Transverse colon (tissue), 4 donors: ENCODE measurements around the gene TRMT44. TPM values are rescaled to one million over a fixed set of nuclear protein-coding genes. Genes with fewer than 3 reads are reported as not detected.

Source experiments
- DNase-seq: peaks from one replicate; pipeline ENCODE4 v3.0.0-alpha.2; 2019
- H3K27ac ChIP-seq, 4 donors: fragments of 200-600 bp; sonication (generic); 2 replicates each; pipeline ENCODE4 v1.5.1; 2016 to 2018; ENCODE audit warnings: inconsistent platforms in 4 of 4
- H3K27me3 ChIP-seq: fragments of 200-600 bp; sonication (generic); 2 replicates; pipeline ENCODE4 v1.5.1; 2017; ENCODE audit warnings: inconsistent platforms
- H3K36me3 ChIP-seq, 4 donors: fragments of 200-600 bp; sonication (generic); 2 replicates each; pipeline ENCODE4 v1.5.1; 2017 to 2019; ENCODE audit warnings: inconsistent platforms in 4 of 4
- H3K4me1 ChIP-seq, 4 donors: fragments of 200-600 bp; sonication (generic); 2 replicates each; pipeline ENCODE4 v1.5.1; 2017 to 2020; ENCODE audit warnings: inconsistent platforms in 4 of 4
- H3K4me3 ChIP-seq, 4 donors: fragments of 200-600 bp; sonication (generic); 1 replicate in 1 of 4; 2 replicates in 3 of 4; pipeline versions ENCODE4 v1.5.1 to v1.6.1; 2017 to 2019; ENCODE audit warnings: inconsistent platforms in 4 of 4
- H3K9me3 ChIP-seq, 2 donors: fragments of 200-600 bp; sonication (generic); 2 replicates each; pipeline ENCODE4 v1.5.1; 2017 to 2019; ENCODE audit warnings: inconsistent platforms in 2 of 2
- EP300 ChIP-seq: sonication (generic); formaldehyde crosslinking; IDR thresholded peaks from one replicate; pipeline ENCODE4 v1.6.1; 2017; ENCODE audit warnings: antibody characterized with exemption, low read depth
- POLR2A ChIP-seq: fragments of 450-650 bp; IDR thresholded peaks from one replicate; pipeline ENCODE4 v1.6.1; 2016; ENCODE audit warnings: antibody characterized with exemption, mild to moderate bottlenecking, moderate library complexity
- POLR2AphosphoS5 ChIP-seq, 3 donors: sonication (generic); formaldehyde crosslinking; IDR thresholded peaks; one replicate each; pipeline ENCODE4 v1.6.1; 2016; ENCODE audit warnings: antibody characterized with exemption in 3 of 3
- WGBS, 2 donors: methylation state at CpG; one replicate each; pipeline ENCODE4 v1.1.5; 2018; ENCODE audit warnings: low coverage in 1 of 2; 5-methylcytosine and 5-hydroxymethylcytosine counted together
- in situ Hi-C, 4 donors: fragments of 200-750 bp; cut with MboI; loops; one replicate each; pipeline versions ENCODE4 v1.15.0 to v1.15.1; 2017; ENCODE audit warnings: low sequenced_read_pairs in 3 of 4, low pct_ligation_motif_present in 1 of 4, low pct_unique_long_range_greater_than_20kb in 1 of 4
- intact Hi-C: fragments of 100-400 bp; cut with DNase I; formaldehyde crosslinking; loops from one replicate; pipeline ENCODE4 v1.15.1; 2023; ENCODE audit warnings: low total_unique reads
- total RNA-seq, 4 donors: library from RNA; depleted of rRNA; stranded (reverse); fragments of >200 nt; gene quantifications; one replicate each; pipeline ENCODE4 v1.1.0, GENCODE V29; 2016
- TF ChIP-seq, protein P1 (sequence below), 5 experiments: fragments of 200-600 bp in 3 of 5; fragments of 450-650 bp in 2 of 5; sonication (generic) in 3 of 5; IDR thresholded peaks; 1 replicate in 2 of 5; 2 replicates in 3 of 5; pipeline ENCODE4 v1.5.1; 2016 to 2017; ENCODE audit warnings: antibody characterized with exemption in 5 of 5, inconsistent platforms in 3 of 5, mild to moderate bottlenecking in 2 of 5, moderate library complexity in 1 of 5

TRMT44 gene
- total RNA-seq, 4 donors from 2014 or later, result 19.1 to 190 (median 29.7) TPM

DNA sequence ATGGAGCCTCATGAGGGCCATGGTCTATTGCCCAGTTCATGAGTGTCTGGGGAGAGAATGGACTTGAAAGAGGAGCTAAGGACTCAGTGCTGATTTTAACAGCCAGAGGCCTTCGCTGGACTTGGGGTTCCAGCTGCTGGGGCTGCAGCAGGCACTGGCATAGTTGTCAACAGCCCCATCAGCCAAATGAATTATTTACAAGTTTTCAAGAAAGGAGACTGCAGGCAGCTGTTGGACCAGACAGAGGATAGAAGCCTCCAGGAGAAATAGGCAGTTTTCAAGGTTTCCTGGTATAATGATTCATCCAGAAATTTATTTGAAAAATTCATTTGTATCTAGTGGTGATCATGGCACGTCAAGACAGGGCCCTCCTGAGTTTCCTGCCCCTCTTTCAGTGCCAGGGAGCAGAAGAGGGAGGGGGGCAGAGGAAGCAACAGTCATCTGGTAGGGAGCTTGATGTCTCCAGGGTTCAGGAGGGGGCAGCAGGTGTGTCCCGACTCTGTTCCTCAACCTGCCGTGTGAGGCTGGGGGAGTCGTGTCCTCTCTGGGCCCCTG, 76.5 kb downstream of the TRMT44 start:
- H3K4me1 ChIP-seq, result no peaks in the 10 kb centered on the region
- no peak for TF ChIP-seq EP300
- no peak for TF ChIP-seq POLR2AphosphoS5 (IDR thresholded peaks at IDR 0.05)
- TF ChIP-seq, protein P1, sequence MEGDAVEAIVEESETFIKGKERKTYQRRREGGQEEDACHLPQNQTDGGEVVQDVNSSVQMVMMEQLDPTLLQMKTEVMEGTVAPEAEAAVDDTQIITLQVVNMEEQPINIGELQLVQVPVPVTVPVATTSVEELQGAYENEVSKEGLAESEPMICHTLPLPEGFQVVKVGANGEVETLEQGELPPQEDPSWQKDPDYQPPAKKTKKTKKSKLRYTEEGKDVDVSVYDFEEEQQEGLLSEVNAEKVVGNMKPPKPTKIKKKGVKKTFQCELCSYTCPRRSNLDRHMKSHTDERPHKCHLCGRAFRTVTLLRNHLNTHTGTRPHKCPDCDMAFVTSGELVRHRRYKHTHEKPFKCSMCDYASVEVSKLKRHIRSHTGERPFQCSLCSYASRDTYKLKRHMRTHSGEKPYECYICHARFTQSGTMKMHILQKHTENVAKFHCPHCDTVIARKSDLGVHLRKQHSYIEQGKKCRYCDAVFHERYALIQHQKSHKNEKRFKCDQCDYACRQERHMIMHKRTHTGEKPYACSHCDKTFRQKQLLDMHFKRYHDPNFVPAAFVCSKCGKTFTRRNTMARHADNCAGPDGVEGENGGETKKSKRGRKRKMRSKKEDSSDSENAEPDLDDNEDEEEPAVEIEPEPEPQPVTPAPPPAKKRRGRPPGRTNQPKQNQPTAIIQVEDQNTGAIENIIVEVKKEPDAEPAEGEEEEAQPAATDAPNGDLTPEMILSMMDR (IDR thresholded peaks at IDR 0.05), result no peak
- TF ChIP-seq POLR2A, result no peak
- intact Hi-C loops, result no loop called here

DNA sequence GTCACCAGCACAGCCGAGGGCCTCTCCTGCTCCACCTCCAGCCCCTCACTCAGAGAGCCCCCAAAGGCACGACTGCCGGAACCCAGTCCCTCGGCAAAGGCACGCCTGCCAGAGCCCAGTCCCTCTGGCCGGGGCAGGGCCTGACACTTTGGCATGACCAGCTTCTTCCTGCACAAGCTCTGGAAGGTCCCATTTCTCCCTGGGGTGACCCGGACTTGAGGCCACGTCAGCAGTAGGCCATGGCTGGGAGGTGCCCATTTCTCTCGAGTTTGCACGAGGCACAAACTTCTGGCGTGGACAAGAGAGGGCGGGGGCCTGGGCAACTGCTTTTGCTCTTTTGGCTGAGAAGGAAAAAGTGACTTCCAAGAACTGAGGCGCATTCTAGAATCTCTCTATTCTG, 77.4 kb downstream of the TRMT44 start:
- TF ChIP-seq POLR2AphosphoS5 (IDR thresholded peaks at IDR 0.05) (no peak), POLR2A (no peak), EP300 (no peak)
- TF ChIP-seq, protein P1 (IDR thresholded peaks at IDR 0.05), result no peak
- Histone ChIP-seq H3K9me3 (peaks cover 0 to 2% of the 10 kb centered on the region in 2 donors), H3K27me3 (no peaks in the 10 kb centered on the region), H3K4me3 (no peak overlapping the region), H3K27ac (no peak overlapping the region), H3K36me3 (no peaks in the 10 kb centered on the region), H3K4me1 (no peaks in the 10 kb centered on the region)
- intact Hi-C loops (no loop called here), in situ Hi-C loops (no loop called here)
- WGBS, 2 donors, result 75% methylated on average over 12 of the region's 13 CpGs; no CpG with 5 or more reads in 1 of the 2 donors
- no peak for DNase-seq

More for the DNA sequence above, 76.5 kb downstream of the TRMT44 start:
- WGBS, 2 donors, result 40 to 79% methylated on average over 2 to 5 of the region's 5 CpGs
- no peak overlapping the region for H3K4me3 ChIP-seq
- peaks cover 0 to 2% of the 10 kb centered on the region in 2 donors for H3K9me3 ChIP-seq
- in situ Hi-C loops, result no loop called here
- DNase-seq, result no peak
- H3K27ac ChIP-seq, result no peak overlapping the region
- H3K36me3 ChIP-seq, result no peaks in the 10 kb centered on the region
- H3K27me3 ChIP-seq, result no peaks in the 10 kb centered on the region

DNA sequence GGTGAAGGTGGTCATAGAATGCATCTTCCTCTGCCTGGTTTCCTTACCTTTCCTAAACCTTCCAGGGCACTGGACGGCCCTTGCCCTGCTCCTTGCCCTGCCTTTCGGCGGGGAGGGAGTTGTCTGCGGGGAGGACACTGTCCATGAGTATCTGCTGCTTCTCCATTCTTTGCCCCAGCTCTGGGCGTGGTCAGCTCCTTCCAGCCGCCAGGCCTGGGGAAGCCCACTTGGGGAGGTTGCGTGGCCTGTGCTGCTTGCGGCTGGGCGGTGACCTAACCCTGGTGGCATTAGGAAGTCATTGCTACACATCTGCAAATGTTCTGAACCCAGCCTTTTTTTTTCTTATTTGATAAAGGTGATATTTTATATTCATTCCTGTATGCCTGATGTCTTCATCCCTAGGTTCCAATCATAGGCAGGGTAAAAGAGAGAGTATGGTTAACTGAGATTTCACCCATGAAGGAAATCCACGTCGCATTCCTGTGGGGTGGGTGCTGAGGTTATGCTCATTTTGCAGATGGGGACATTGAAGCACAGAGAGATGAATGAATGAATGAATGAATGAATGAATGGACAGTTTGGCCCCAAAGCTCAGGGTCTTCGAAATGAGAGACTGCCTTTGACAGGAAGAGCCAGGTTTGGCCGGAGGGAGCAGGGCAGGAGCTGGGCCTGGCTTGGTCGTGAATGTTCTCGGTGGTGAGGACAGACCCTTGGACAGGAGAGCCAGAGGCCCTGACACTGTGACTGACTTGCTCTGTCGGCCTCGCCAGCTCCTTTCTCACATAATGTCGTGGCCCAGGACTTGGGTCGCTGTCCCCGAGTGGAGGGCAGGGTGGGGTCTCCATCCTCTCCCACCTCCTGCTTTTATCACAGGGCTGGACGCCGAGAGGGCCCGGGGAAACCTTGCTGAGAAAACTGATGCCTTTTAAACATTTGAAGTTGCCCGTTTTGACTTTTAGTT, 81.9 kb downstream of the TRMT44 start:
- no peak overlapping the region for H3K27ac ChIP-seq
- peaks cover 0 to 2% of the 10 kb centered on the region in 2 donors for H3K9me3 ChIP-seq
- in situ Hi-C loops, result no loop called here
- H3K4me3 ChIP-seq, result no peak overlapping the region
- no peaks in the 10 kb centered on the region for H3K36me3 ChIP-seq
- no peak for TF ChIP-seq EP300
- DNase-seq, result no peak
- WGBS, 2 donors, result 80 to 88% methylated on average over 10 to 24 of the region's 24 CpGs
- no peaks in the 10 kb centered on the region for H3K27me3 ChIP-seq
- no peaks in the 10 kb centered on the region for H3K4me1 ChIP-seq
- intact Hi-C loops, result no loop called here

DNA sequence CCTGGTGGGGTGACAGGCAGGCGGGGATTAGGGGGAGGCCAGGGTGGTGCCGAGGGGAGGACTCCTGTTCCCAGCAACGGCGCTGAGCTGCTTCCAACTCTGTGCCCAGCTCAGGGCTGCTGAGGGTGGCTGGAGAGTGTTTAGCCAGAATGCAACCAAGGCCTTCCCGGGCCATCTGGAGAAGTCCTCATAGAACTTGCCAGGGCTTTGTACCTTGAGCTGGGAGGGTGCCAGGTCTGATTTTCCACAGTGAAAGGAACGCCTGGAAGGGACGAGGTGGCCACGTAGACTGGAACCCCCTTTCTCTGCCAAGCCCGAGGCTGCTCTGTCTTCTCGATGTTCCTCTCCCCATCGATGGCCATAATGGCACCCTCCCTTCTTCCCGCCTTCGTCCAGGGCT, 82.6 kb downstream of the TRMT44 start:
- Histone ChIP-seq H3K36me3 (no peaks in the 10 kb centered on the region), H3K4me3 (no peak overlapping the region), H3K27ac (no peak overlapping the region), H3K4me1 (no peaks in the 10 kb centered on the region), H3K27me3 (no peaks in the 10 kb centered on the region), H3K9me3 (peaks cover 0 to 2% of the 10 kb centered on the region in 2 donors)
- 78 to 86% methylated on average over 7 to 13 of the region's 13 CpGs for WGBS, 2 donors
- intact Hi-C loops, result no loop called here
- TF ChIP-seq, protein P1 (IDR thresholded peaks at IDR 0.05), result no peak
- no peak for DNase-seq
- in situ Hi-C loops, result no loop called here
